HepG2 (cell line): Measurements from ENCODE around the gene SLC7A4. TPM values are rescaled to one million over a fixed set of nuclear protein-coding genes. Genes with fewer than 3 reads are reported as not detected.

ENCODE experiments used
- ATAC-seq: fragments of 200-7000 bp; cut with Tn5 transposase; 3 replicates; pipeline ENCODE4 v1.9.1; 2020; ENCODE audit warnings: mild to moderate bottlenecking, moderate library complexity
- BruUV-seq: library from RNA; stranded (reverse); fragments of 400-500 nt; replicated peaks from 2 replicates; lab custom pipeline; 2021; lab: Mats Ljungman, UMichigan
- CTCF ChIA-PET: fragments of 300-600 bp; formaldehyde crosslinking; extraction: SDS; loops from one replicate; lab custom pipeline; 2021; ENCODE audit warnings: low total read pairs, inconsistent platforms, low intra/inter-chr PET ratio; lab: Yijun Ruan, JAX
- POLR2A ChIA-PET: fragments of 350-600 bp; sonication (Branson Sonifier 250); formaldehyde crosslinking; loops from one replicate; lab custom pipeline; 2020; ENCODE audit warnings: antibody characterized with exemption, inconsistent platforms; lab: Yijun Ruan, JAX
- DNase-seq: peaks from one replicate; pipeline ENCODE4 v3.0.0-alpha.2; 2015; ENCODE audit warnings: low spot score
- FAIRE-seq: peaks from 3 replicates; lab custom pipeline; 2011; peaks lifted over from hg19 to GRCh38; lab: Jason Lieb, UNC
- H2AFZ ChIP-seq: one replicate; pipeline ENCODE4 v1.6.1; 2011; ENCODE audit warnings: low read length, inconsistent platforms
- H3K27ac ChIP-seq: fragments of 300-600 bp; 3 replicates; pipeline ENCODE4 v1.8.0; 2011; ENCODE audit warnings: mixed run types, mild to moderate bottlenecking, mixed read lengths, low read length, inconsistent platforms; ENCODE audit not compliant: insufficient read depth; ENCODE audit errors: extremely low read length
- H3K27me3 ChIP-seq, 2 experiments: fragments of 200-600 bp in 1 of 2; 2 replicates in 1 of 2; 3 replicates in 1 of 2; pipeline versions ENCODE4 v1.6.0 to v1.8.0; 2011; ENCODE audit warnings: low read length in 2 of 2, mild to moderate bottlenecking in 2 of 2, moderate library complexity in 2 of 2, inconsistent platforms in 1 of 2; ENCODE audit not compliant: insufficient read depth in 2 of 2, control insufficient read depth in 1 of 2
- H3K36me3 ChIP-seq, 2 experiments: fragments of 200-600 bp in 1 of 2; replicated peaks in 1 of 2; 2 replicates in 1 of 2; 3 replicates in 1 of 2; pipeline versions ENCODE4 v1.5.1 to v1.8.0; 2011; ENCODE audit warnings: low read length in 2 of 2, inconsistent platforms in 1 of 2; ENCODE audit not compliant: insufficient read depth in 2 of 2, control insufficient read depth in 1 of 2
- H3K4me1 ChIP-seq: 2 replicates; pipeline ENCODE4 v1.5.1; 2012; ENCODE audit warnings: low read length, inconsistent platforms; ENCODE audit not compliant: insufficient read depth
- H3K4me2 ChIP-seq: 2 replicates; pipeline ENCODE4 v1.6.0; 2011; ENCODE audit warnings: low read depth, low read length, inconsistent platforms
- H3K4me3 ChIP-seq, 3 experiments: fragments of 200-600 bp in 1 of 3; sonication (generic), shearing (Covaris generic) in 1 of 3; replicated peaks in 1 of 3; 2 replicates each; pipeline ENCODE4 v1.5.1; 2011 to 2016; ENCODE audit warnings: low read length in 3 of 3, inconsistent platforms in 2 of 3, low read depth in 2 of 3, mild to moderate bottlenecking in 2 of 3, control low read depth in 1 of 3, mixed read lengths in 1 of 3; ENCODE audit not compliant: insufficient read depth in 1 of 3
- H3K79me2 ChIP-seq: one replicate; pipeline ENCODE4 v1.6.1; 2011; ENCODE audit warnings: low read length, inconsistent platforms; ENCODE audit not compliant: insufficient read depth
- H3K9ac ChIP-seq: 2 replicates; pipeline ENCODE4 v1.6.0; 2011; ENCODE audit warnings: mild to moderate bottlenecking, low read depth, low read length, inconsistent platforms; ENCODE audit not compliant: insufficient read depth
- H3K9me3 ChIP-seq: 2 replicates; pipeline ENCODE4 v1.5.1; 2012; ENCODE audit warnings: mild to moderate bottlenecking, low read length
- H4K20me1 ChIP-seq: 2 replicates; pipeline ENCODE4 v1.6.0; 2011; ENCODE audit warnings: inconsistent platforms, mild to moderate bottlenecking, low read length, moderate library complexity; ENCODE audit not compliant: insufficient read depth
- AGO2 ChIP-seq: fragments of 200-400 bp; formaldehyde crosslinking; optimal IDR thresholded peaks from 2 replicates; pipeline ENCODE3; 2017; ENCODE audit warnings: mild to moderate bottlenecking, low read depth, low read length, moderate library complexity
- ELK4 ChIP-seq: sonication (generic); formaldehyde crosslinking; IDR thresholded peaks from 2 replicates; pipeline ENCODE4 v1.9.0; 2021; ENCODE audit warnings: missing genetic modification reagents, borderline replicate concordance
- HOXA7 ChIP-seq: sonication (generic); formaldehyde crosslinking; IDR thresholded peaks from 2 replicates; pipeline ENCODE4 v1.8.1; 2022; ENCODE audit warnings: mild to moderate bottlenecking, missing genetic modification reagents, moderate library complexity
- POLR2A ChIP-seq, 2 experiments: IDR thresholded peaks; 2 replicates each; pipeline ENCODE4 v1.6.1; 2011; ENCODE audit warnings: low read depth in 2 of 2, low read length in 2 of 2, mild to moderate bottlenecking in 1 of 2, moderate library complexity in 1 of 2; ENCODE audit not compliant: insufficient read depth in 1 of 2
- POLR2G ChIP-seq: fragments of 200-400 bp; formaldehyde crosslinking; IDR thresholded peaks from 2 replicates; pipeline ENCODE4 v1.6.1; 2018; ENCODE audit warnings: mild to moderate bottlenecking, low read depth, low read length, moderate library complexity
- SRSF1 ChIP-seq: fragments of 200-400 bp; formaldehyde crosslinking; optimal IDR thresholded peaks from 2 replicates; pipeline ENCODE3; 2017; ENCODE audit warnings: mild to moderate bottlenecking, low read depth, low read length, moderate library complexity
- YEATS4 ChIP-seq: sonication (generic); formaldehyde crosslinking; IDR thresholded peaks from 2 replicates; pipeline ENCODE4 v1.4.0; 2020; ENCODE audit warnings: missing genetic modification reagents, borderline replicate concordance
- ZKSCAN1 ChIP-seq: fragments of 150-350 bp; IDR thresholded peaks from 2 replicates; pipeline ENCODE4 v1.6.1; 2014; ENCODE audit warnings: low read length
- ZKSCAN8 ChIP-seq: IDR thresholded peaks from 2 replicates; pipeline ENCODE4 v1.6.1; 2016; ENCODE audit warnings: borderline replicate concordance, missing genetic modification reagents, missing compliant biosample characterization
- ZNF691 ChIP-seq: sonication (generic); formaldehyde crosslinking; IDR thresholded peaks from 2 replicates; pipeline ENCODE4 v1.4.0; 2020; ENCODE audit warnings: missing genetic modification reagents, low read depth, mild to moderate bottlenecking, borderline replicate concordance
- WGBS: methylation state at CpG from one replicate; pipeline ENCODE4 v1.1.6; 2017; ENCODE audit warnings: low lambda C conversion rate; 5-methylcytosine and 5-hydroxymethylcytosine counted together
- in situ Hi-C: cut with HindIII; loops from 2 replicates; pipeline ENCODE4 v1.10.0; 2017; ENCODE audit warnings: low pct_unique_long_range_greater_than_20kb; ENCODE audit not compliant: extremely low pct_ligation_motif_present
- intact Hi-C: fragments of 100-400 bp; cut with micrococcal nuclease; formaldehyde crosslinking; loops from one replicate; pipeline ENCODE4 v1.10.0; 2022; ENCODE audit not compliant: unreplicated experiment
- polyA plus RNA-seq, 8 experiments: library from polyadenylated mRNA; depleted of rRNA in 3 of 8; stranded (reverse) in 7 of 8; unstranded in 1 of 8; fragments of >200 nt; fragmentation: Illumina TruSeq in 4 of 8; extraction: Trizol in 4 of 8; gene quantifications; 2 replicates each; pipeline versions ENCODE4 v1.2.1 to v1.2.3, GENCODE V29; 2011 to 2016; ENCODE audit warnings: low read depth in 4 of 8, missing spikeins in 1 of 8, mixed read lengths in 1 of 8; ENCODE audit not compliant: insufficient read depth in 1 of 8
- total RNA-seq, 5 experiments: library from RNA; depleted of rRNA; stranded (reverse); fragments of >200 nt; fragmentation: Illumina TruSeq; extraction: Trizol; gene quantifications; 2 replicates each; pipeline ENCODE4 v1.2.3, GENCODE V29; 2016; ENCODE audit warnings: low read depth in 1 of 5

Gene SLC7A4
- total and polyA plus RNA-seq, 2 of the 13 experiments (the other 11 are each of a cell fraction or from before 2014, with no cell fraction given), result not detected

DNA sequence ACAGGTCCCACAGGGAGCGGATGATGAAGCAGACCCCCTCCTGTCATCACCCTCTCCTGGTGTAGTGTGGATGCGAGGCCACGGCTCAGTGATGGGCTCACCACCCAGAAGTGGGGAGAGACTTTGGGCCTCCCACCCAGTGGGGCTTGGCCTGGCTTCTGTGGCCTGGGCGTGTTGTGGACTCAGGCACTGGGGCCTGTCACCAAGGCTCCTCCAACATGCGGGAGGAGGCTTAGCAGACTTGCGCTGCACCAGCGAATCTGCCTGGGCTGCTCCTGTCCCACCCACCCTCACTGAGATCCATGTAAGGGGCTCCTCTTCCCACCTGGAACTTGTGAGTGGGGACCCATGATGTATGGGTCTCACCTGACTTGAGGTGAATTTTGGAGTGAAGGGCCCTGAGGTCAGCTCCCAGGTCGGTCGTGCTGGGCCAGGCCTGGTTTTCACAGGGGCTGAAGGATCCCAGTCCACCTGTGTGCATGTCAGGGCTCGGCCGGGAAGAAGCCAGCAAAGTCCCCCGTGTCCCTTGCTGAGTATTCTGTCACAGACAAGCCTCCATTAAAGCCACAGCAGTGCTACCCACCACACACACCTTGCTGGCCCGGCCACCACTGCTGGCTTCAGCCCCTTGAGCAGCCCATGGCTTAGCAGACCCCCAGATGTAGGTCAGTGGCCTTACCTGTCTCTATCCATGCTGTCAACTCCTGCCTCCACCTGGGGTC is 34.7 kb downstream of the SLC7A4 start:
- Histone ChIP-seq H3K79me2 (peaks cover 14% of the 10 kb centered on the region), H3K4me1 (peaks cover 15% of the 10 kb centered on the region), H4K20me1 (no peaks in the 10 kb centered on the region), H3K36me3 (peaks cover 8 to 36% of the 10 kb centered on the region in 2 experiments), H3K27ac (no peak overlapping the region), H2AFZ (no peak overlapping the region), H3K4me3 (no peak overlapping the region), H3K27me3 (no peaks in the 10 kb centered on the region), H3K9ac (no peak overlapping the region), H3K9me3 (no peaks in the 10 kb centered on the region), H3K4me2 (no peak overlapping the region)
- peak in 1 of 2 experiments; percentile 26; a peak in 3 of 4 replicates for TF ChIP-seq POLR2A (IDR thresholded peaks at IDR 0.05; ENCODE audit: insufficient read depth in 1 of 2, low read depth in 2 of 2, low read length in 2 of 2)
- TF ChIP-seq ELK4 (CRISPR knock-in tag), result no peak
- peak; percentile 52 for TF ChIP-seq AGO2
- ChIA-PET CTCF (no interaction called here), POLR2A (interaction anchor here (0.5 to 3.3 kb wide), 5 partner anchors 16 to 165 kb away, joined by 3 to 20 read pairs (median 3); partner anchors contain the start of genes LZTR1 and P2RX6)
- 96% methylated on average over 3 of the region's 13 CpGs for WGBS
- no peak for FAIRE-seq
- BruUV-seq, result no TSS peak
- DNase-seq, result no peak
- intact Hi-C loops, result no loop called here
- in situ Hi-C loops, result no loop called here
- no peak for ATAC-seq

GRCh38 chr22:20996598-20997535 is 35.5 kb downstream of the SLC7A4 start:
- intact Hi-C loops, result no loop called here
- POLR2A ChIA-PET, result interaction anchor here (0.5 to 1.2 kb wide), 3 partner anchors 15 to 164 kb away, joined by 3 to 5 read pairs (median 3); partner anchors contain the start of gene LZTR1
- WGBS, result 95% methylated on average over 13 of the region's 27 CpGs
- TF ChIP-seq POLR2A (IDR thresholded peaks at IDR 0.05; ENCODE audit: insufficient read depth in 1 of 2, low read depth in 2 of 2, low read length in 2 of 2), result peak in 1 of 2 experiments; percentile 44; a peak in 3 of 4 replicates
- no peak for TF ChIP-seq POLR2G
- no peak for TF ChIP-seq YEATS4 (CRISPR knock-in tag)
- TF ChIP-seq ZKSCAN8 (CRISPR knock-in tag), result no peak
- TF ChIP-seq SRSF1, result no peak
- peak; percentile 89 for TF ChIP-seq AGO2
- TF ChIP-seq HOXA7 (CRISPR knock-in tag), result no peak
- TF ChIP-seq ZKSCAN1, result no peak
- no peak for TF ChIP-seq ZNF691

More at GRCh38 chr22:20996598-20997535, 35.5 kb downstream of the SLC7A4 start:
- H3K79me2 ChIP-seq, result peaks cover 14% of the 10 kb centered on the region
- CTCF ChIA-PET, result no interaction called here
- DNase-seq (no peak), FAIRE-seq (no peak), ATAC-seq (no peak)
- H3K9ac ChIP-seq, result no peak overlapping the region
- no peak overlapping the region for H3K27ac ChIP-seq
- BruUV-seq, result TSS peak; percentile 40
- no peaks in the 10 kb centered on the region for H4K20me1 ChIP-seq
- no peaks in the 10 kb centered on the region for H3K27me3 ChIP-seq
- no peak overlapping the region for H2AFZ ChIP-seq
- in situ Hi-C loops, result no loop called here
- H3K36me3 ChIP-seq, result peaks cover 8 to 42% of the 10 kb centered on the region in 2 experiments
- no peak overlapping the region for H3K4me3 ChIP-seq
- H3K9me3 ChIP-seq, result no peaks in the 10 kb centered on the region
- H3K4me1 ChIP-seq, result peaks cover 15% of the 10 kb centered on the region
- no peak overlapping the region for H3K4me2 ChIP-seq
